K562 (cell line): ENCODE measurements around the gene PCSK6. TPM values are rescaled to one million over a fixed set of nuclear protein-coding genes. Genes with fewer than 3 reads are reported as not detected.

Experiments used
- ATAC-seq: fragments of 200-7000 bp; cut with Tn5 transposase; 3 replicates; pipeline ENCODE4 v1.9.1; 2020; ENCODE audit warnings: moderate library complexity
- BruUV-seq: library from RNA; stranded (reverse); fragments of 400-500 nt; replicated peaks from 2 replicates; lab custom pipeline; 2021; lab: Mats Ljungman, UMichigan
- CTCF ChIA-PET: fragments of 300-600 bp; formaldehyde crosslinking; extraction: SDS; loops from one replicate; lab custom pipeline; 2021; ENCODE audit warnings: low intra/inter-chr PET ratio; lab: Yijun Ruan, JAX
- POLR2A ChIA-PET: fragments of 300-600, 350-650 bp; sonication (Branson Sonifier 250); formaldehyde crosslinking; extraction: SDS; loops from one replicate; lab custom pipeline; 2021; ENCODE audit warnings: antibody characterized with exemption, inconsistent platforms; lab: Yijun Ruan, JAX
- DNase-seq, 4 experiments: peaks; one replicate each; pipeline versions ENCODE4 v3.0.0 to v3.0.0-alpha.2; 2011 to 2018; ENCODE audit warnings: low spot score in 3 of 4, mixed read lengths in 3 of 4; ENCODE audit errors: extremely low read depth in 1 of 4
- FAIRE-seq: peaks from 2 replicates; lab custom pipeline; 2011; peaks lifted over from hg19 to GRCh38; lab: Jason Lieb, UNC
- H2AFZ ChIP-seq: 2 replicates; pipeline ENCODE4 v1.6.0; 2011; ENCODE audit warnings: low read depth, low read length, control low read depth, inconsistent platforms
- H3K27ac ChIP-seq: fragments of 200-600 bp; 3 replicates; pipeline ENCODE4 v1.8.0; 2011; ENCODE audit warnings: low read depth, mild to moderate bottlenecking, control low read depth, inconsistent platforms, low read length, moderate library complexity, mixed read lengths; ENCODE audit errors: extremely low read depth
- H3K27me3 ChIP-seq, 2 experiments: fragments of 300-600 bp in 1 of 2; 2 replicates in 1 of 2; 3 replicates in 1 of 2; pipeline versions ENCODE4 v1.6.0 to v1.8.0; 2011; ENCODE audit warnings: inconsistent platforms in 2 of 2, low read length in 2 of 2, mild to moderate bottlenecking in 1 of 2, mixed read lengths in 1 of 2, moderate library complexity in 1 of 2; ENCODE audit not compliant: control insufficient read depth in 2 of 2, insufficient read depth in 2 of 2
- H3K36me3 ChIP-seq: fragments of 300-600 bp; 3 replicates; pipeline ENCODE4 v1.8.0; 2011; ENCODE audit warnings: mild to moderate bottlenecking, low read length, inconsistent platforms; ENCODE audit not compliant: control insufficient read depth, insufficient read depth
- H3K4me1 ChIP-seq, 2 experiments: fragments of 200-600 bp in 1 of 2; replicated peaks in 1 of 2; 2 replicates in 1 of 2; 3 replicates in 1 of 2; pipeline versions ENCODE4 v1.5.1 to v1.8.0; 2011; ENCODE audit warnings: inconsistent platforms in 2 of 2, low read length in 2 of 2, mild to moderate bottlenecking in 1 of 2, mixed read lengths in 1 of 2, moderate library complexity in 1 of 2; ENCODE audit not compliant: control insufficient read depth in 2 of 2, insufficient read depth in 2 of 2
- H3K4me2 ChIP-seq: 2 replicates; pipeline ENCODE4 v1.6.1; 2011; ENCODE audit warnings: low read length, control low read depth, inconsistent platforms, mixed read lengths; ENCODE audit not compliant: insufficient read depth
- H3K4me3 ChIP-seq: fragments of 200-600 bp; sonication (generic), shearing (Covaris generic); 2 replicates; pipeline ENCODE4 v1.5.1; 2016; ENCODE audit warnings: control low read depth, inconsistent platforms
- H3K79me2 ChIP-seq: fragments of 200-600 bp; 3 replicates; pipeline ENCODE4 v1.8.0; 2011; ENCODE audit warnings: low read length, inconsistent platforms; ENCODE audit not compliant: control insufficient read depth, insufficient read depth
- H3K9ac ChIP-seq, 2 experiments: 2 replicates each; pipeline versions ENCODE4 v1.6.0 to v1.6.1; 2011; ENCODE audit warnings: low read depth in 2 of 2, low read length in 2 of 2, control low read depth in 1 of 2, inconsistent platforms in 1 of 2, mild to moderate bottlenecking in 1 of 2, mixed read lengths in 1 of 2; ENCODE audit not compliant: insufficient read depth in 1 of 2
- H3K9me1 ChIP-seq: one replicate; pipeline ENCODE4 v1.6.0; 2011; ENCODE audit warnings: inconsistent platforms, mild to moderate bottlenecking, low read length, moderate library complexity; ENCODE audit not compliant: control insufficient read depth, insufficient read depth
- H3K9me3 ChIP-seq: replicated peaks from 2 replicates; pipeline ENCODE4 v1.5.1; 2011; ENCODE audit warnings: low read depth, low read length, inconsistent platforms; ENCODE audit not compliant: control insufficient read depth, insufficient read depth
- H4K20me1 ChIP-seq: replicated peaks from 2 replicates; pipeline ENCODE4 v1.6.1; 2011; ENCODE audit warnings: low read length, inconsistent platforms, mixed read lengths; ENCODE audit not compliant: control insufficient read depth, insufficient read depth
- BHLHE40 ChIP-seq: IDR thresholded peaks from 2 replicates; pipeline ENCODE4 v1.6.1; 2011; ENCODE audit warnings: low read length, improper control_type of control experiment
- FOXP1 ChIP-seq: sonication (generic); formaldehyde crosslinking; IDR thresholded peaks from 2 replicates; pipeline ENCODE4 v1.8.0; 2022; ENCODE audit warnings: mild to moderate bottlenecking, missing genetic modification reagents
- SFPQ ChIP-seq: fragments of 200-400 bp; formaldehyde crosslinking; IDR thresholded peaks from 2 replicates; pipeline ENCODE4 v1.6.1; 2017; ENCODE audit warnings: mild to moderate bottlenecking, low read depth, low read length, moderate library complexity
- STAG1 ChIP-seq: sonication (generic); formaldehyde crosslinking; IDR thresholded peaks from 2 replicates; pipeline ENCODE4 v1.5.0; 2020; ENCODE audit warnings: missing genetic modification reagents, borderline replicate concordance
- TCF7L2 ChIP-seq: fragments of 150-350 bp; IDR thresholded peaks from 2 replicates; pipeline ENCODE4 v1.6.1; 2016; ENCODE audit warnings: low read depth, mild to moderate bottlenecking, low read length, moderate library complexity
- WGBS: fragments of 100-300 bp; shearing (Covaris generic); methylation state at CpG from one replicate; pipeline ENCODE4 v1.1.6; 2016; ENCODE audit warnings: low coverage, mixed read lengths; ENCODE audit not compliant: insufficient coverage; ENCODE audit errors: missing lambda C conversion rate; 5-methylcytosine and 5-hydroxymethylcytosine counted together
- in situ Hi-C: fragments of 300-500 bp; cut with MboI; formaldehyde crosslinking; loops from 4 replicates; pipeline ENCODE4 v1.15.0; 2018; ENCODE audit warnings: inconsistent platforms, mixed read lengths
- intact Hi-C: fragments of 100-400 bp; cut with micrococcal nuclease; formaldehyde crosslinking; loops from 2 replicates; pipeline ENCODE4 v1.14.2; 2022
- polyA plus RNA-seq, 8 experiments: library from polyadenylated mRNA; depleted of rRNA in 4 of 8; stranded (reverse) in 5 of 8; unstranded in 3 of 8; fragments of >200 nt; fragmentation: Nextera tagmentation in 2 of 8; fragmentation: Illumina TruSeq in 1 of 8; extraction: Ambion mirVana in 2 of 8; extraction: Trizol in 1 of 8; gene quantifications; 2 replicates each; pipeline versions ENCODE4 v1.2.1 to v1.2.3, GENCODE V29; 2011 to 2014; ENCODE audit warnings: inconsistent platforms in 1 of 8, missing spikeins in 1 of 8
- total RNA-seq, 7 experiments: library from RNA; depleted of rRNA in 6 of 7; stranded (reverse); fragments of >200 nt in 6 of 7; fragmentation: Illumina TruSeq in 2 of 7; extraction: Trizol in 2 of 7; gene quantifications; 2 replicates each; pipeline versions ENCODE4 v1.2.1 to v1.2.3, GENCODE V29; 2011 to 2021; ENCODE audit warnings: low replicate concordance in 1 of 7

PCSK6 gene
- total and polyA plus RNA-seq, 9 of the 15 experiments (the other 6 are each of a cell fraction or from before 2014, with no cell fraction given): 2.2 to 32.6 (median 14.5) TPM

- no peak for TF ChIP-seq BHLHE40
- no peak for TF ChIP-seq SFPQ
- no peak for TF ChIP-seq STAG1 (CRISPR knock-in tag)
- no peak for TF ChIP-seq TCF7L2
- no peak for TF ChIP-seq FOXP1 (CRISPR knock-in tag)
- H4K20me1 ChIP-seq: peaks cover 19% of the 10 kb centered on the region; the same call in 1 of the 2 replicates
- ChIA-PET POLR2A (no interaction called here), CTCF (no interaction called here)
- in situ Hi-C loops: no loop called here
- peaks cover 7% of the 10 kb centered on the region for H3K36me3 ChIP-seq
- H3K27ac ChIP-seq: no peak overlapping the region
- peaks cover 16 to 32% of the 10 kb centered on the region in 2 experiments; a peak in 4 of 5 replicates for H3K4me1 ChIP-seq
- no peaks in the 10 kb centered on the region for H3K9me1 ChIP-seq
- no peak overlapping the region for H3K9ac ChIP-seq
- ATAC-seq (no peak), FAIRE-seq (no peak), DNase-seq (no peak)
- no peaks in the 10 kb centered on the region for H3K9me3 ChIP-seq
- no TSS peak for BruUV-seq
- intact Hi-C loops: no loop called here
- no peak overlapping the region for H3K4me2 ChIP-seq
- peaks cover 0 to 15% of the 10 kb centered on the region in 2 experiments; a peak in 1 of 5 replicates for H3K27me3 ChIP-seq
- H3K79me2 ChIP-seq: peaks cover 20% of the 10 kb centered on the region; the same call in 2 of the 3 replicates
- WGBS: 47% methylated on average over 9 of the region's 10 CpGs
- no peak overlapping the region for H3K4me3 ChIP-seq
- H2AFZ ChIP-seq: no peak overlapping the region
Observed at GRCh38 chr15:101476756-101477155, 12.8 kb downstream of the PCSK6 start.
